ENCODE results near the gene RBSN.
"Not testable (repeated sequence)": the region's sequence is repeated elsewhere in the genome, so short reads cannot be mapped to it uniquely, and the experiment has no call there.

Gene RBSN

GRCh38 chr3:15098503-15099363 is at the start of gene RBSN:
Gene RBSN (minus strand): TSS chr3:15099148. CDS start chr3:15096120, 3,028 bp downstream.
- DNase-seq (ENCODE audit: insufficient read length, low spot score) (peak; percentile 83), FAIRE-seq (no peak)

GRCh38 chr3:15148614-15149013 is 49.7 kb upstream of the RBSN start:
- no peak for FAIRE-seq
- peak; percentile 3 for DNase-seq (ENCODE audit: insufficient read length, low spot score)

GRCh38 chr3:15136885-15137284 is 37.9 kb upstream of the RBSN start:
- not testable (repeated sequence) for DNase-seq (ENCODE audit: insufficient read length, low spot score); FAIRE-seq

- not testable (repeated sequence) for FAIRE-seq; DNase-seq (ENCODE audit: insufficient read length, low spot score)
Measured at GRCh38 chr3:15134968-15135367, 36.0 kb upstream of the RBSN start.

- not testable (repeated sequence) for FAIRE-seq; DNase-seq (ENCODE audit: insufficient read length, low spot score)
Measured at GRCh38 chr3:15128403-15128802, 29.5 kb upstream of the RBSN start.

GRCh38 chr3:15126975-15127374 is 28.0 kb upstream of the RBSN start:
- not testable (repeated sequence) for FAIRE-seq; DNase-seq (ENCODE audit: insufficient read length, low spot score)

GRCh38 chr3:15122398-15122797 is 23.4 kb upstream of the RBSN start:
- DNase-seq (ENCODE audit: insufficient read length, low spot score) = no peak
- no peak for FAIRE-seq

- DNase-seq (ENCODE audit: insufficient read length, low spot score) (no peak), FAIRE-seq (no peak)
Measured at GRCh38 chr3:15121936-15122335, 23.0 kb upstream of the RBSN start.

GRCh38 chr3:15120986-15121385 is 22.0 kb upstream of the RBSN start:
- DNase-seq (ENCODE audit: insufficient read length, low spot score) (no peak), FAIRE-seq (no peak)

- FAIRE-seq (no peak), DNase-seq (ENCODE audit: insufficient read length, low spot score) (no peak)
Measured at GRCh38 chr3:15117011-15117410, 18.1 kb upstream of the RBSN start.

- no peak for FAIRE-seq
- DNase-seq (ENCODE audit: insufficient read length, low spot score) = no peak
Measured at GRCh38 chr3:15116032-15116669, 17.2 kb upstream of the RBSN start.

GRCh38 chr3:15114466-15115358 is 15.8 kb upstream of the RBSN start:
- no peak for DNase-seq (ENCODE audit: insufficient read length, low spot score)
- no peak for FAIRE-seq

- FAIRE-seq (no peak), DNase-seq (ENCODE audit: insufficient read length, low spot score) (no peak)
Measured at GRCh38 chr3:15113884-15114283, 14.9 kb upstream of the RBSN start.

- DNase-seq (ENCODE audit: insufficient read length, low spot score) = no peak
- FAIRE-seq = no peak
Measured at GRCh38 chr3:15113471-15113870, 14.5 kb upstream of the RBSN start.

- FAIRE-seq (no peak), DNase-seq (ENCODE audit: insufficient read length, low spot score) (no peak)
Measured at GRCh38 chr3:15112011-15112410, 13.1 kb upstream of the RBSN start.

GRCh38 chr3:15110206-15110605 is 11.3 kb upstream of the RBSN start:
- DNase-seq (ENCODE audit: insufficient read length, low spot score) = no peak
- no peak for FAIRE-seq

- FAIRE-seq (no peak), DNase-seq (ENCODE audit: insufficient read length, low spot score) (no peak)
Measured at GRCh38 chr3:15108869-15109268, 9.9 kb upstream of the RBSN start.

GRCh38 chr3:15108082-15108545 is 9.2 kb upstream of the RBSN start:
- DNase-seq (ENCODE audit: insufficient read length, low spot score) (peak; percentile 67), FAIRE-seq (no peak)

- no peak for FAIRE-seq
Measured at GRCh38 chr3:15107075-15107947, 8.4 kb upstream of the RBSN start.

GRCh38 chr3:15102836-15103235 is 3.9 kb upstream of the RBSN start:
- FAIRE-seq = no peak
- DNase-seq (ENCODE audit: insufficient read length, low spot score) = no peak

More at GRCh38 chr3:15107075-15107947, 8.4 kb upstream of the RBSN start:
- no peak for DNase-seq (ENCODE audit: insufficient read length, low spot score)
